Vagina (tissue), 2 donors: ENCODE data around the gene DYRK1A. TPM values are rescaled to one million over a fixed set of nuclear protein-coding genes. Genes with fewer than 3 reads are reported as not detected.
A peak's percentile ranks its signal among the peaks of the same experiment; 100 is the strongest.

ENCODE experiments used
- DNase-seq, 2 donors: peaks; one replicate each; pipeline ENCODE4 v3.0.0-alpha.2; 2017; ENCODE audit errors: extremely low spot score in 2 of 2
- H3K27ac ChIP-seq: fragments of 200-600 bp; sonication (generic); one replicate; pipeline ENCODE4 v1.5.1; 2019
- H3K27me3 ChIP-seq: fragments of 200-600 bp; sonication (generic); one replicate; pipeline ENCODE4 v1.5.1; 2019
- H3K36me3 ChIP-seq, 2 donors: fragments of 200-600 bp; sonication (generic); one replicate each; pipeline ENCODE4 v1.5.1; 2017 to 2019
- H3K4me1 ChIP-seq: fragments of 200-600 bp; sonication (generic); one replicate; pipeline ENCODE4 v1.5.1; 2019
- H3K4me3 ChIP-seq, 2 donors: fragments of 200-600 bp; sonication (generic); 1 replicate in 1 of 2; 2 replicates in 1 of 2; pipeline ENCODE4 v1.5.1; 2016 to 2019
- H3K9me3 ChIP-seq: fragments of 200-600 bp; sonication (generic); one replicate; pipeline ENCODE4 v1.5.1; 2019
- POLR2A ChIP-seq, 2 donors: fragments of 450-650 bp; IDR thresholded peaks; one replicate each; pipeline ENCODE4 v1.6.1; 2017; ENCODE audit warnings: antibody characterized with exemption in 2 of 2, mild to moderate bottlenecking in 2 of 2, moderate library complexity in 2 of 2
- POLR2AphosphoS5 ChIP-seq, 2 donors: sonication (generic); formaldehyde crosslinking; IDR thresholded peaks; one replicate each; pipeline ENCODE4 v1.9.0; 2017; ENCODE audit warnings: antibody characterized with exemption in 2 of 2, mild to moderate bottlenecking in 2 of 2, low read depth in 1 of 2; ENCODE audit not compliant: insufficient read depth in 1 of 2
- intact Hi-C: fragments of 100-400 bp; cut with DNase I; formaldehyde crosslinking; loops from one replicate; pipeline ENCODE4 v1.15.1; 2023
- total RNA-seq: library from RNA; depleted of rRNA; stranded (reverse); fragments of >200 nt; gene quantifications from one replicate; pipeline ENCODE4 v1.2.3, GENCODE V29; 2016
- TF ChIP-seq, protein P1 (sequence below), 3 experiments: fragments of 450-650 bp in 2 of 3; fragments of 200-600 bp in 1 of 3; sonication (generic) in 1 of 3; IDR thresholded peaks; one replicate each; pipeline ENCODE4 v1.5.1; 2017 to 2019; ENCODE audit warnings: antibody characterized with exemption in 3 of 3, mild to moderate bottlenecking in 2 of 3, moderate library complexity in 2 of 3

Gene DYRK1A
- total RNA-seq, 1 donor from 2014 or later, result 78.1 TPM

DNA sequence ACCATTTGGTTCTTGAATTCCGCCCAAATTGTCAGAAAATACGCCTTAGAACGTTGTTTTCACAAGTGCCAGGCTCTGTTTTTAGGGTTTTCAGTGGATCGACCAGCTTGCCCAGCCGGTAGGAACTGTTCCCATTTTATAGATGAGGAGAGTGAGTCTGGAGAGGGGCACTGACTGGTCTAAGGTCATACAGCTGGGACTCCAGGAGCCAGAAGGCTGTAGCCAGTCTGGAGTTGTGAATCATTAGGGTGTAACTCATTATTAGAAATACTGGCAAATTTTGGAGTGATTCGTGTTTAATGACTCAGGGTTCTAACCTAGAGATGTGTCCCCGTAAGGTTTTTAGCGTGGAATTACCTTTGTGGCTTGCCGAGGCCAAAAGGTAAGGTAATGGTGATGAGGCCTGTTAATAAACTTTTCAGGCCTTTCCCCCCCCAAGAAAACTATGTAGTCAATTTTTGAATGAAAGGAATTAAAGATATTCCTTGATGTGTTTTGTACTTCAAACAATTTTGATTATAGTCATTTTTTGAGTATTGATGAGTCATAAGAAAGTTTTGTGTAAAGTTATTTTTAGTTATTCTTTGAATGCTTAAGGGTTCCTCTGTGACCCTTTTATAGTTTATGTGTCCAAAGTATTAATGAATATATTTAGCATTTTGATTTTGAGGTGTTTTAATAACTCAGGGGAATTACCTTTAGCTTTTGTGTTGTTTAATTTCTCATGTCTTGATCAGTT lies 2.1 kb downstream of the DYRK1A start:
- TF ChIP-seq, protein P1, sequence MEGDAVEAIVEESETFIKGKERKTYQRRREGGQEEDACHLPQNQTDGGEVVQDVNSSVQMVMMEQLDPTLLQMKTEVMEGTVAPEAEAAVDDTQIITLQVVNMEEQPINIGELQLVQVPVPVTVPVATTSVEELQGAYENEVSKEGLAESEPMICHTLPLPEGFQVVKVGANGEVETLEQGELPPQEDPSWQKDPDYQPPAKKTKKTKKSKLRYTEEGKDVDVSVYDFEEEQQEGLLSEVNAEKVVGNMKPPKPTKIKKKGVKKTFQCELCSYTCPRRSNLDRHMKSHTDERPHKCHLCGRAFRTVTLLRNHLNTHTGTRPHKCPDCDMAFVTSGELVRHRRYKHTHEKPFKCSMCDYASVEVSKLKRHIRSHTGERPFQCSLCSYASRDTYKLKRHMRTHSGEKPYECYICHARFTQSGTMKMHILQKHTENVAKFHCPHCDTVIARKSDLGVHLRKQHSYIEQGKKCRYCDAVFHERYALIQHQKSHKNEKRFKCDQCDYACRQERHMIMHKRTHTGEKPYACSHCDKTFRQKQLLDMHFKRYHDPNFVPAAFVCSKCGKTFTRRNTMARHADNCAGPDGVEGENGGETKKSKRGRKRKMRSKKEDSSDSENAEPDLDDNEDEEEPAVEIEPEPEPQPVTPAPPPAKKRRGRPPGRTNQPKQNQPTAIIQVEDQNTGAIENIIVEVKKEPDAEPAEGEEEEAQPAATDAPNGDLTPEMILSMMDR (IDR thresholded peaks at IDR 0.05), result no peak
- TF ChIP-seq POLR2A (IDR thresholded peaks at IDR 0.05) (no peak), POLR2AphosphoS5 (IDR thresholded peaks at IDR 0.05; ENCODE audit: insufficient read depth in 1 of 2, low read depth in 1 of 2) (peak in 1 of 2 donors; percentile 9)
- no peaks in the 10 kb centered on the region for H3K27me3 ChIP-seq
- intact Hi-C loops, result loop anchor here (2.0 to 10.0 kb wide), 3 partner anchors 102 to 296 kb away; partner anchors contain the start of genes PIGP, TTC3 and VPS26C
- DNase-seq, result no peak
- no peaks in the 10 kb centered on the region for H3K9me3 ChIP-seq
- no peaks in the 10 kb centered on the region for H3K36me3 ChIP-seq
- peak overlapping the region; percentile 100 for H3K27ac ChIP-seq
- H3K4me1 ChIP-seq, result peaks cover 64% of the 10 kb centered on the region
- H3K4me3 ChIP-seq, result peak overlapping the region; percentile 78 to 100

DNA sequence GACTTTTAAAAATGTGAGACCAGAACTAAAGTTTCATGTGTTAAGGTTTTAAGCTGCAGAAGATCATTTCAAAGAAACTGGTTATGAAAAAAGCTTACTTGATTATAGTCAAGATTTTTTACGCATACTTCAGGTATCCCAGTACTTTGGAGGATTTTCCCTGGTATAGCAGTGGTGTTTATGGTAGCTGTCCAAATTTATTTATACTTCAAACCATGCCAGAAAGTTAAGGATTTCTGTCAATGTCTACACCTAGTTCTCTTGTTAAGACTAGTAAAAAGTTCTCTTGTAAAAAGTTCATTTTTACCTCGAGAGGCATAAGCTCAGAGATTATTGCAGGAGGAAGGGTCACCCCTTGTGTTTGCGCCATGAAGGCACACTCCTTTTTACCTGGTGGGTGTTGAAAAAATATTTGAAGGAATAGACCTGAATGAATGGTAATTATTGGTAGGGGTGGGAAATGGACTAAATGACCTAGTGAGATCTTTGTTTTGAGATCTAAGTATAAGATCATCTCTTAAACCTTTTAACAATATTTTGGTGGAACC lies 2.8 kb downstream of the DYRK1A start:
- Histone ChIP-seq H3K4me3 (peak overlapping the region; percentile 30 to 78), H3K4me1 (peaks cover 71% of the 10 kb centered on the region), H3K27me3 (no peaks in the 10 kb centered on the region), H3K36me3 (no peaks in the 10 kb centered on the region), H3K9me3 (no peaks in the 10 kb centered on the region), H3K27ac (peak overlapping the region; percentile 100)
- DNase-seq, result no peak
- intact Hi-C loops, result loop anchor here (2.0 to 10.0 kb wide), 3 partner anchors 103 to 297 kb away; partner anchors contain the start of genes PIGP, TTC3 and VPS26C
- no peak for TF ChIP-seq POLR2AphosphoS5 (IDR thresholded peaks at IDR 0.05; ENCODE audit: insufficient read depth in 1 of 2, low read depth in 1 of 2)
- no peak for TF ChIP-seq POLR2A (IDR thresholded peaks at IDR 0.05)
- TF ChIP-seq, protein P1 (IDR thresholded peaks at IDR 0.05), result no peak

DNA sequence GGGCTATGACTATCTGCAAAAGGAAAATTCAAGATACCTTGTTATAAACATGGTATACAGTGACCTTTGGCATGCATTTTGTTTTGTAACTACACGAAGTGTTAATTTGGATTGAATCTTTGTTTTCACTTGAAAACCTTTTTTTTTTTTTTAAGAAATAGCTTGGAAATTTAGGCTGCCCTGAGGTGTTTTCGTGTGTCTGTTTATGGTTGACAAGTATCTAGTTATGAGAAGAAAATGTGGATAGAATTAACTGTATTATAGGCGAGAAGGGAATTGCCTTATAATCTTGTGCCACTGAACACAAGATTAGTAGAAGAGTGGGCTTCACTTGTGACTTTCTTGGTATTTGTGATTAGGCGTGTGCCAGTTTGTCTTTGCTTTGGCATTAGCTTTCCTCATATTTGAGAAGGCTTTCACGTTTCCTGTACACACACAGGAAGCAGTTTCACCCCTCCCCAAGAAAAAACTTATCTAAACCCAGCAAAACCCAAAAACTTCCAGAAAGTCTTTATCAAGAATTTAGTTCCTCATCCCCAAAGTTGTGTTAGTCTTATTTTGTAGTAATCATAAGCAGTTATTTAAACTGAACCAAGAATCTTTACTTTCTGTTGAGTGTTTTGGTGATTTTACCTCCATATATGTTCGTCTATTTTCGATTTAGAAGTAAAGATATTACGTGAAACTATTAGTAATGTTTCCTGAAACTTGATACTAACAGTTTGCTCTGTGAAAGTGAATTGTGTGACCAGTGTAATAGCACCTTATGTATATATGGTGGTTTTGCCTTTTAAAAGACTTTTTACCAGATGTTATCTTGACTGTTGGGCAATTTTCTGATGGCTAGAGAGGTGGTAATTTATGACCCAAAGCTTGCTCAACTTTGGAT lies 3.8 kb downstream of the DYRK1A start:
- Histone ChIP-seq H3K36me3 (no peaks in the 10 kb centered on the region), H3K4me3 (peak overlapping the region in 1 of 2 donors; percentile 78), H3K9me3 (no peaks in the 10 kb centered on the region), H3K27ac (peak overlapping the region; percentile 100), H3K27me3 (no peaks in the 10 kb centered on the region), H3K4me1 (peaks cover 74% of the 10 kb centered on the region)
- no peak for DNase-seq
- intact Hi-C loops, result no loop called here
- TF ChIP-seq, protein P1 (IDR thresholded peaks at IDR 0.05), result no peak
- TF ChIP-seq POLR2AphosphoS5 (IDR thresholded peaks at IDR 0.05; ENCODE audit: insufficient read depth in 1 of 2, low read depth in 1 of 2) (no peak), POLR2A (IDR thresholded peaks at IDR 0.05) (no peak)

- Histone ChIP-seq H3K36me3 (no peaks in the 10 kb centered on the region), H3K4me3 (no peak overlapping the region), H3K4me1 (peaks cover 79% of the 10 kb centered on the region), H3K27ac (peak overlapping the region; percentile 100), H3K9me3 (no peaks in the 10 kb centered on the region), H3K27me3 (no peaks in the 10 kb centered on the region)
- DNase-seq, result no peak
- intact Hi-C loops, result no loop called here
- TF ChIP-seq POLR2A (IDR thresholded peaks at IDR 0.05) (no peak), POLR2AphosphoS5 (IDR thresholded peaks at IDR 0.05; ENCODE audit: insufficient read depth in 1 of 2, low read depth in 1 of 2) (no peak)
- TF ChIP-seq, protein P1 (IDR thresholded peaks at IDR 0.05), result no peak
Observed at GRCh38 chr21:37371041-37371397, 4.4 kb downstream of the DYRK1A start.
